Measurements from ENCODE around the gene P2RY4. TPM values are rescaled to one million over a fixed set of nuclear protein-coding genes. Genes with fewer than 3 reads are reported as not detected.
A peak's percentile ranks its signal among the peaks of the same experiment; 100 is the strongest.

P2RY4 gene
- total RNA-seq, 1 experiment from 2014 or later: not detected

GRCh38 chrX:70264784-70265183 lies 4.8 kb upstream of the P2RY4 start:
- no TSS peak for BruUV-seq (replicated peaks)
- POLR2A ChIA-PET: no interaction called here
- in situ Hi-C loops (cut with HindIII; ENCODE audit: low pct_unique_long_range_greater_than_20kb, low sequenced_read_pairs): no loop called here

DNA sequence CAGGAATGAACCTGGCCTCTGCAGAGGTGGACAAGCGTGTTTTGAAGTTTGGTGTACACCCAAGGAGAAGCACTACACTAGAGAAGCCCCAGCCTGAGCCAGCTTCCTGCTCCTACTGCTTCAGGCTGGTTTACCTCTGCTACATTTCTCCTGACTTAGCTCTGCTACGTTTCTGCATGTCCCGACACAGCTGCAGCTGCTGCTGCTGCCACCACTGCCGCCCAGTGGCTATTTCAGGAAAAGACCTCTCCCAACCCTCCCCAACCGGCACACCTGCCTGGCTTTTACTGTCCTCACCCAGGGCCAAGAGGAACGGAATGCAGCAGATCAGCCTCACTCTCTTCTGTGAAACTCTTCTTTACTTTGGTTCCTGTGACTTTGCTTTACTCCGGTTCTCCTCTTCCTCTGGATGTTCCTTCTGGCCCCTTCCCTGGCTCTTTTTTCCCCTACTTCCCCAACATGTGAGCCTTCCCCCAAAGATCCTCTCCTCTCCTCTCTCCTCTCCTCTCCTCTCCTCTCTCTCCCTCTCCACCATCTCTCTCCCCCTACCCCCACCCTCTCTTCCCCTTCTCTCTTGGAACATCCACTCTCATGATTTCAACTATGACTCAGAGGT lies 3.1 kb upstream of the P2RY4 start:
- intact Hi-C loops (cut with micrococcal nuclease; ENCODE audit: unreplicated experiment) (loop anchor here (5.0 kb wide), 1 partner anchor 66 kb away; no protein-coding TSS in a partner anchor), in situ Hi-C loops (cut with HindIII; ENCODE audit: low pct_unique_long_range_greater_than_20kb, low sequenced_read_pairs) (no loop called here)
- POLR2A ChIA-PET: no interaction called here
- ATAC-seq: peak; percentile 93
- Histone ChIP-seq H3K4me1 (ENCODE audit: control insufficient read depth, insufficient read depth, low read length) (no peaks in the 10 kb centered on the region), H3K27ac (ENCODE audit: low read length) (no peak overlapping the region), H3K9me3 (ENCODE audit: control insufficient read depth, insufficient read depth, low read depth, low read length) (no peaks in the 10 kb centered on the region), H3K36me3 (ENCODE audit: control insufficient read depth, insufficient read depth, low read length) (no peaks in the 10 kb centered on the region), H3K4me3 (ENCODE audit: low read depth in 2 of 2, low read length in 2 of 2) (no peak overlapping the region), H3K27me3 (ENCODE audit: control insufficient read depth, insufficient read depth, low read length) (peaks cover 2% of the 10 kb centered on the region; the same call in 1 of the 2 replicates)
- DNase-seq (ENCODE audit: low read depth, low spot score): peak; percentile 22
- CTCF ChIA-PET: no interaction called here
- no TSS peak for BruUV-seq (replicated peaks)
- TF ChIP-seq, protein P1, sequence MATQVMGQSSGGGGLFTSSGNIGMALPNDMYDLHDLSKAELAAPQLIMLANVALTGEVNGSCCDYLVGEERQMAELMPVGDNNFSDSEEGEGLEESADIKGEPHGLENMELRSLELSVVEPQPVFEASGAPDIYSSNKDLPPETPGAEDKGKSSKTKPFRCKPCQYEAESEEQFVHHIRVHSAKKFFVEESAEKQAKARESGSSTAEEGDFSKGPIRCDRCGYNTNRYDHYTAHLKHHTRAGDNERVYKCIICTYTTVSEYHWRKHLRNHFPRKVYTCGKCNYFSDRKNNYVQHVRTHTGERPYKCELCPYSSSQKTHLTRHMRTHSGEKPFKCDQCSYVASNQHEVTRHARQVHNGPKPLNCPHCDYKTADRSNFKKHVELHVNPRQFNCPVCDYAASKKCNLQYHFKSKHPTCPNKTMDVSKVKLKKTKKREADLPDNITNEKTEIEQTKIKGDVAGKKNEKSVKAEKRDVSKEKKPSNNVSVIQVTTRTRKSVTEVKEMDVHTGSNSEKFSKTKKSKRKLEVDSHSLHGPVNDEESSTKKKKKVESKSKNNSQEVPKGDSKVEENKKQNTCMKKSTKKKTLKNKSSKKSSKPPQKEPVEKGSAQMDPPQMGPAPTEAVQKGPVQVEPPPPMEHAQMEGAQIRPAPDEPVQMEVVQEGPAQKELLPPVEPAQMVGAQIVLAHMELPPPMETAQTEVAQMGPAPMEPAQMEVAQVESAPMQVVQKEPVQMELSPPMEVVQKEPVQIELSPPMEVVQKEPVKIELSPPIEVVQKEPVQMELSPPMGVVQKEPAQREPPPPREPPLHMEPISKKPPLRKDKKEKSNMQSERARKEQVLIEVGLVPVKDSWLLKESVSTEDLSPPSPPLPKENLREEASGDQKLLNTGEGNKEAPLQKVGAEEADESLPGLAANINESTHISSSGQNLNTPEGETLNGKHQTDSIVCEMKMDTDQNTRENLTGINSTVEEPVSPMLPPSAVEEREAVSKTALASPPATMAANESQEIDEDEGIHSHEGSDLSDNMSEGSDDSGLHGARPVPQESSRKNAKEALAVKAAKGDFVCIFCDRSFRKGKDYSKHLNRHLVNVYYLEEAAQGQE (IDR thresholded peaks at IDR 0.05; ENCODE audit: insufficient read depth in 1 of 2, low read depth in 2 of 2, low read length in 1 of 2): no peak
- TF ChIP-seq CTCF (IDR thresholded peaks at IDR 0.05): peak; percentile 80

More at GRCh38 chrX:70264784-70265183, 4.8 kb upstream of the P2RY4 start:
- H3K27me3 ChIP-seq (ENCODE audit: control insufficient read depth, insufficient read depth, low read length): peaks cover 2% of the 10 kb centered on the region; the same call in 1 of the 2 replicates
- DNase-seq (ENCODE audit: low read depth, low spot score): no peak
- CTCF ChIA-PET: no interaction called here
- H3K4me3 ChIP-seq (ENCODE audit: low read depth in 2 of 2, low read length in 2 of 2): no peak overlapping the region
- H3K27ac ChIP-seq (ENCODE audit: low read length): no peak overlapping the region
- ATAC-seq: no peak
- no peak for TF ChIP-seq TCF7L2 (IDR thresholded peaks at IDR 0.05; ENCODE audit: low read depth, low read length)
- TF ChIP-seq, protein P1 (IDR thresholded peaks at IDR 0.05; ENCODE audit: insufficient read depth in 1 of 2, low read depth in 2 of 2, low read length in 1 of 2): peak; percentile 55 to 73; a peak in 3 of 4 replicates
- TF ChIP-seq CTCF (IDR thresholded peaks at IDR 0.05): no peak
- TF ChIP-seq POLR2AphosphoS5 (IDR thresholded peaks at IDR 0.05; ENCODE audit: low read depth, low read length): no peak
- H3K9me3 ChIP-seq (ENCODE audit: control insufficient read depth, insufficient read depth, low read depth, low read length): no peaks in the 10 kb centered on the region
- intact Hi-C loops (cut with micrococcal nuclease; ENCODE audit: unreplicated experiment): loop anchor here (5.0 kb wide), 1 partner anchor 67 kb away; no protein-coding TSS in a partner anchor
- H3K36me3 ChIP-seq (ENCODE audit: control insufficient read depth, insufficient read depth, low read length): no peaks in the 10 kb centered on the region
- H3K4me1 ChIP-seq (ENCODE audit: control insufficient read depth, insufficient read depth, low read length): no peaks in the 10 kb centered on the region

Data from Panc1 (cell line).